ENCODE measurements around the gene FBXW8. TPM values are rescaled to one million over a fixed set of nuclear protein-coding genes. Genes with fewer than 3 reads are reported as not detected.

FBXW8 gene
- total RNA-seq, 1 donor from 2014 or later = 40.0 TPM

DNA sequence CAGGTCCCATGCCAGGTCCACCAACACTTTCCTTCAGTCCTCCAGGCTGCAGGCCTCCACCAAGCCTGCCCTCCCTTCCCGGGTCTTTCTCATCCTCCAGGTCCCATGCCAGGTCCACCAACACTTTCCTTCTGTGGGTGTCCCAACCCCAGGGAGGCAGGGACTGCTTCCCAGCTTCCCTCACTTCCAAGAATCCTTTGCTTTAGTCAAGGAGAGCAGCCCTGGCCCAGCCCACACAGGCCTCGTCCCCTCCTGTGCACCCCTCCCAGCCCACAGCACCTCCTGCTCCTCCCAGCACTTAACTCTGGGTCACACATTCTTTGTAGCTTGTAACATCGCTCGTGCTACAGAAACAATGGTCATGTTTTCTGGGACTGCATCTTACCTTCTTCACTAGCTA, 115.6 kb downstream of the FBXW8 start:
- Mint-ChIP-seq H3K27me3 (ENCODE audit: low read depth) (no peaks in the 10 kb centered on the region), H3K27ac (no peak overlapping the region)
- peak in 1 of 2 experiments; percentile 14 for DNase-seq (ENCODE audit: low spot score in 2 of 2, unreplicated experiment in 2 of 2)

DNA sequence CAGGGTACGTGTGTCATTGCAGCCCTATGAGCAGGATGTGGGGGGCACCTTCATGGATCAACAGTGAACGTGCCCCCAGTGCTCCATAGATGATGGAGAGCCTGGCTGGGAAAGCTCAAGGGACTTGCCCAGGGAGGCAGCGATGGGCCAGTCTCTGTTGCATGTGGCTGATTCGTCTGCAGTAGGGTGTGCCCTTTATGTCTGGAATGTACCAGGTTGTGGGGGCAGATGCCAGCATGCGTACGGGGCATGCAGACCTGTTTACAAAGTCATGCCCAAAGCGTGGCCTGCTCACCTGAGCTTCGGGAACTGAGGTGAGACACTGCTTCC, 116.1 kb downstream of the FBXW8 start:
- Mint-ChIP-seq H3K4me1 (peaks cover 3% of the 10 kb centered on the region), H3K36me3 (peaks cover 12% of the 10 kb centered on the region), H3K9me3 (no peaks in the 10 kb centered on the region), H3K4me3 (no peak overlapping the region), H3K27me3 (ENCODE audit: low read depth) (no peaks in the 10 kb centered on the region), H3K27ac (no peak overlapping the region)
- DNase-seq (ENCODE audit: low spot score in 2 of 2, unreplicated experiment in 2 of 2) = peak in 1 of 2 experiments; percentile 31
- TF ChIP-seq, protein P1, sequence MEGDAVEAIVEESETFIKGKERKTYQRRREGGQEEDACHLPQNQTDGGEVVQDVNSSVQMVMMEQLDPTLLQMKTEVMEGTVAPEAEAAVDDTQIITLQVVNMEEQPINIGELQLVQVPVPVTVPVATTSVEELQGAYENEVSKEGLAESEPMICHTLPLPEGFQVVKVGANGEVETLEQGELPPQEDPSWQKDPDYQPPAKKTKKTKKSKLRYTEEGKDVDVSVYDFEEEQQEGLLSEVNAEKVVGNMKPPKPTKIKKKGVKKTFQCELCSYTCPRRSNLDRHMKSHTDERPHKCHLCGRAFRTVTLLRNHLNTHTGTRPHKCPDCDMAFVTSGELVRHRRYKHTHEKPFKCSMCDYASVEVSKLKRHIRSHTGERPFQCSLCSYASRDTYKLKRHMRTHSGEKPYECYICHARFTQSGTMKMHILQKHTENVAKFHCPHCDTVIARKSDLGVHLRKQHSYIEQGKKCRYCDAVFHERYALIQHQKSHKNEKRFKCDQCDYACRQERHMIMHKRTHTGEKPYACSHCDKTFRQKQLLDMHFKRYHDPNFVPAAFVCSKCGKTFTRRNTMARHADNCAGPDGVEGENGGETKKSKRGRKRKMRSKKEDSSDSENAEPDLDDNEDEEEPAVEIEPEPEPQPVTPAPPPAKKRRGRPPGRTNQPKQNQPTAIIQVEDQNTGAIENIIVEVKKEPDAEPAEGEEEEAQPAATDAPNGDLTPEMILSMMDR (IDR thresholded peaks at IDR 0.05; ENCODE audit: unreplicated experiment) = no peak

More for the DNA sequence above, 115.6 kb downstream of the FBXW8 start:
- Mint-ChIP-seq H3K9me3 (no peaks in the 10 kb centered on the region), H3K4me1 (peaks cover 3% of the 10 kb centered on the region), H3K36me3 (peaks cover 14% of the 10 kb centered on the region), H3K4me3 (no peak overlapping the region)
- TF ChIP-seq, protein P1 (IDR thresholded peaks at IDR 0.05; ENCODE audit: unreplicated experiment) = no peak

DNA sequence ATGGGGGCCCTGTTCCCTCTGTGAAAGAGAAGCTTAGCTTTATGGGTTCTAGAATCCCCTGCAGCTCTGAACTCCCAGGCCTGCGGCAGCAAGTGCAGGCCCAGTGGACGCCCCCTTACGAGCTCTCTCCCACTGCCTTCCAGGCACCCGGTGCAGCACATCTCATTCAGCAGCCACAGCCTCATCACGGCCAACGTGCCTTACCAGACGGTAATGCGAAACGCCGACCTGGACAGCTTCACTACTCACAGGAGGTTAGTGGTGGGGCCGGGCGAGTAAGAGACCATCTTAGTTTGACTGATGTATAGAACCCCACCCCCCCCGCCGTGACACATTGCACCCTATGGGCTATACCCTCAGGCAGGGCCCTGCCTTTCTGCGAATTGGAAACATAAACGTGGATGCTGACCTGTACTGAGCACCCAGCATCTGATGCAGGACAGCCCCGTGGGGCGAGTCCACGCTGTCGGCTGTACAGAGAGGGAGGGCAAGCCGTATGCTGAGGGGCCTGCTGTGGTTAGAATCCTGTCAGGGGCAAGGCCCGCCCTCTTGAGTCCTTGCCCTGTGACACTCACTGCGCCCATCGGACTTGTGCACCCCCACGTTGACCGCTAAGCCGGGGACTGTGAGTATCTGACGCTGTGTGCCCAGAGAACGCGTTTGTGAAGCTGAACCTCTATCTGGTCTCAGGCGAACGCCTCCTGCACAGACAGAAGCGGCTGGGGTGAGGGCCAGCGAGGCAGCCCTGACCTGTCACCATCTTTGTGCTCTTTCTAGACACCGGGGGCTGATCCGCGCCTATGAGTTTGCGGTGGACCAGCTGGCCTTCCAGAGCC, 116.7 kb downstream of the FBXW8 start:
- Mint-ChIP-seq H3K4me3 (no peak overlapping the region), H3K27me3 (ENCODE audit: low read depth) (no peaks in the 10 kb centered on the region), H3K36me3 (peaks cover 12% of the 10 kb centered on the region), H3K9me3 (no peaks in the 10 kb centered on the region), H3K27ac (no peak overlapping the region), H3K4me1 (peaks cover 3% of the 10 kb centered on the region)
- peak in 1 of 2 experiments; percentile 21 for DNase-seq (ENCODE audit: low spot score in 2 of 2, unreplicated experiment in 2 of 2)
- TF ChIP-seq, protein P1 (IDR thresholded peaks at IDR 0.05; ENCODE audit: unreplicated experiment) = no peak

DNA sequence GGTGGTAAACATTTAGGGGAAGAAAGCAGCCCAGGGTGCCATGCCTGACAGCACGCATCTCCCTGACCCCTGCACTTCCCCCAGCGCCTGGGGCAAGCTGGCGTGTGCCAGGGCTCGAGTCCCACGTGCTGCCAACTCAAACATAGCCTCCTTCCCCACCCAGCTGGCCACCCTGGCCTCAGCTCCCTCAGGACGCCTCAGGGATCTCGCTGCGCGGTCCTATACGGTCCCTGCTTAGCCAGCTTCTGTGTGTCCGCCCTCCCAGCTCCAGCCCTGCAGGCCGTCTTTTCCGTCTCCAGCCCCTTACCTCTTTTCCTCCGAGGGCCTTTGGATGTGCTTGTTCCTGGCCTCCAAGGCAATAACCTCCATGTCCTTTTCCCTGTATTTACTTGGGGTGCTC, 117.5 kb downstream of the FBXW8 start:
- Mint-ChIP-seq H3K4me1 (peaks cover 3% of the 10 kb centered on the region), H3K9me3 (no peaks in the 10 kb centered on the region), H3K36me3 (peaks cover 12% of the 10 kb centered on the region), H3K27me3 (ENCODE audit: low read depth) (no peaks in the 10 kb centered on the region), H3K27ac (no peak overlapping the region), H3K4me3 (no peak overlapping the region)
- DNase-seq (ENCODE audit: low spot score in 2 of 2, unreplicated experiment in 2 of 2) = peak in 1 of 2 experiments; percentile 25
- TF ChIP-seq, protein P1 (IDR thresholded peaks at IDR 0.05; ENCODE audit: unreplicated experiment) = no peak

DNA sequence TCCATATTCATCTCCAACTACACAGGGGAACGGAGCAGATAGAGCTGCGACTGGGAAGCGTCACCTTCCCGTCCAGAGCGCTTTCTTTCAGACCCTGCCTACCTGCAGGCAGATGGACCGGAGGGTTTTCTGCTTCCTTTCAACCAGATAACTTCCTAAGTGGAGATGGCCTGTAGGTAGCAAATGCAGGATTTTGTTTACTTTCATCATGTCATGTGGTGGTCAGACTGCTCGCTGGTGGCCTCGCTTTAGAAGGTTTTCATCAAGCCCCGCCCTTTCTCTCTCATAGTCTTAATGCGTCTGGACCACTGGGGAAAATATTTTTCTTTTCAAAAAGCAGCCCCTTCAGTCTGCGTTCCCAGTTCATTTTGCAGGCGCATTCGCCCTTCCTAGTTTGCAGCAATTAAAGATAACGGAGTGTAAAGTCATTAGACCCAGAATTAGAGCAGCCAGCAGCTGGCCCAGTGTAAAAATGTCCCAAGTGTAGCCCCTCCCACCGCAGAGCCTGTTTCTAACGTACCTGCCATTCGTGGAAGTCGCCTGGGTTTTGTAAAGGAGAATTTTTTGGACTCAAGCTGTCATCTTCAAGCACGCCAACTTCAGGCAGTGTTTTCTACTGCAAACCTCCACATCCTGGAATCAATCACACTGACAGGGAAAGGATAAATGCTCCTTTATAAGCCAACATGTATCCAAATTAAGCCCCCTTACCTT, 119.6 kb downstream of the FBXW8 start:
- Mint-ChIP-seq H3K4me3 (no peak overlapping the region), H3K36me3 (peaks cover 12% of the 10 kb centered on the region), H3K9me3 (no peaks in the 10 kb centered on the region), H3K27ac (no peak overlapping the region), H3K27me3 (ENCODE audit: low read depth) (peaks cover 2% of the 10 kb centered on the region), H3K4me1 (peaks cover 14% of the 10 kb centered on the region)
- no peak for DNase-seq (ENCODE audit: low spot score in 2 of 2, unreplicated experiment in 2 of 2)
- TF ChIP-seq, protein P1 (IDR thresholded peaks at IDR 0.05; ENCODE audit: unreplicated experiment) = no peak
